Neuronal stem cell (in vitro differentiated cells): ENCODE data around the gene RUVBL1.

Experiments
- DNase-seq: peaks from one replicate; pipeline ENCODE4 v3.0.0-alpha.2; 2013; ENCODE audit warnings: low spot score
- H2AFZ ChIP-seq: one replicate; pipeline ENCODE4 v1.6.1; 2013; ENCODE audit warnings: mild to moderate bottlenecking, low read length, inconsistent platforms
- H2AK5ac ChIP-seq: 2 replicates; pipeline ENCODE4 v1.6.1; 2013; ENCODE audit warnings: low read depth, mild to moderate bottlenecking, inconsistent platforms, low read length, moderate library complexity, mixed read lengths
- H2BK120ac ChIP-seq: 2 replicates; pipeline ENCODE4 v1.6.1; 2013; ENCODE audit warnings: low read depth, mild to moderate bottlenecking, inconsistent platforms, low read length, moderate library complexity, mixed read lengths
- H2BK12ac ChIP-seq: one replicate; pipeline ENCODE4 v1.6.1; 2013; ENCODE audit warnings: low read length, inconsistent platforms
- H2BK15ac ChIP-seq: 2 replicates; pipeline ENCODE4 v1.6.1; 2013; ENCODE audit warnings: mild to moderate bottlenecking, low read length, inconsistent platforms, mixed read lengths
- H2BK5ac ChIP-seq: one replicate; pipeline ENCODE4 v1.6.1; 2013; ENCODE audit warnings: inconsistent platforms, mild to moderate bottlenecking, low read length, moderate library complexity
- H3K14ac ChIP-seq: one replicate; pipeline ENCODE4 v1.6.1; 2013; ENCODE audit warnings: low read length, inconsistent platforms
- H3K18ac ChIP-seq: 2 replicates; pipeline ENCODE4 v1.6.1; 2013; ENCODE audit warnings: low read length, inconsistent platforms
- H3K23ac ChIP-seq: 2 replicates; pipeline ENCODE4 v1.6.1; 2013; ENCODE audit warnings: low read depth, mild to moderate bottlenecking, mixed read lengths, low read length, inconsistent platforms; ENCODE audit not compliant: poor library complexity
- H3K27ac ChIP-seq: replicated peaks from 3 replicates; pipeline ENCODE4 v1.5.1; 2013; ENCODE audit warnings: low read length, inconsistent platforms
- H3K27me3 ChIP-seq, 3 experiments: 2 replicates each; pipeline ENCODE4 v1.6.1; 2013; ENCODE audit warnings: low read length in 3 of 3, mild to moderate bottlenecking in 2 of 3, inconsistent platforms in 1 of 3, low read depth in 1 of 3, mixed read lengths in 1 of 3, moderate library complexity in 1 of 3; ENCODE audit not compliant: control insufficient read depth in 3 of 3, insufficient read depth in 3 of 3
- H3K36me3 ChIP-seq, 2 donors: replicated peaks in 1 of 2; 2 replicates each; pipeline ENCODE4 v1.6.1; 2013; ENCODE audit warnings: low read length in 2 of 2; ENCODE audit not compliant: control insufficient read depth in 2 of 2, insufficient read depth in 2 of 2
- H3K4ac ChIP-seq: 2 replicates; pipeline ENCODE4 v1.6.1; 2013; ENCODE audit warnings: inconsistent platforms, mild to moderate bottlenecking, low read length, moderate library complexity
- H3K4me1 ChIP-seq, 2 donors: 1 replicate in 1 of 2; 2 replicates in 1 of 2; pipeline ENCODE4 v1.6.1; 2013; ENCODE audit warnings: low read length in 2 of 2, low read depth in 1 of 2; ENCODE audit not compliant: control insufficient read depth in 2 of 2, insufficient read depth in 1 of 2
- H3K4me2 ChIP-seq: one replicate; pipeline ENCODE4 v1.6.1; 2013; ENCODE audit warnings: mild to moderate bottlenecking, low read length, inconsistent platforms; ENCODE audit not compliant: insufficient read depth, poor library complexity, severe bottlenecking
- H3K4me3 ChIP-seq, 2 donors: 2 replicates each; pipeline ENCODE4 v1.5.1; 2013; ENCODE audit warnings: low read length in 2 of 2, mild to moderate bottlenecking in 2 of 2, inconsistent platforms in 1 of 2, moderate library complexity in 1 of 2
- H3K79me1 ChIP-seq: one replicate; pipeline ENCODE4 v1.6.1; 2013; ENCODE audit warnings: low read depth, mild to moderate bottlenecking, inconsistent platforms, low read length, moderate library complexity
- H3K9ac ChIP-seq: one replicate; pipeline ENCODE4 v1.6.1; 2013; ENCODE audit warnings: mild to moderate bottlenecking, low read depth, low read length, inconsistent platforms; ENCODE audit not compliant: poor library complexity
- H3K9me3 ChIP-seq, 2 donors: replicated peaks in 1 of 2; 2 replicates each; pipeline versions ENCODE3 to v1.6.1; 2013; ENCODE audit warnings: low read length in 2 of 2, mild to moderate bottlenecking in 2 of 2, inconsistent platforms in 1 of 2, low read depth in 1 of 2, mixed read lengths in 1 of 2, moderate library complexity in 1 of 2; ENCODE audit not compliant: control insufficient read depth in 2 of 2, insufficient read depth in 1 of 2
- H4K8ac ChIP-seq: one replicate; pipeline ENCODE4 v1.6.1; 2013; ENCODE audit warnings: low read depth, mild to moderate bottlenecking, inconsistent platforms, low read length, moderate library complexity
- H4K91ac ChIP-seq: one replicate; pipeline ENCODE4 v1.6.1; 2013; ENCODE audit warnings: low read length, low read depth, mild to moderate bottlenecking, inconsistent platforms; ENCODE audit not compliant: poor library complexity
- WGBS, 2 donors: extraction: QIAGEN DNeasy Blood & Tissue Kit; methylation state at CpG; one replicate each; pipeline ENCODE4 v1.1.7; 2013; ENCODE audit warnings: missing lambda C conversion rate in 2 of 2, mixed read lengths in 1 of 2; ENCODE audit not compliant: insufficient read length in 2 of 2, insufficient replicate concordance in 1 of 2; ENCODE audit errors: extremely low coverage in 2 of 2; 5-methylcytosine and 5-hydroxymethylcytosine counted together

RUVBL1 gene

GRCh38 chr3:128071771-128072453 lies 51.7 kb downstream of the RUVBL1 start:
- no peak overlapping the region for H3K4me2 ChIP-seq
- no peak overlapping the region for H2AK5ac ChIP-seq
- H3K4me3 ChIP-seq, result no peak overlapping the region
- H4K8ac ChIP-seq, result no peak overlapping the region
- no peak overlapping the region for H2AFZ ChIP-seq
- H3K9me3 ChIP-seq, result no peaks in the 10 kb centered on the region
- no peak overlapping the region for H3K23ac ChIP-seq
- H2BK120ac ChIP-seq, result no peak overlapping the region
- peaks cover 0 to 15% of the 10 kb centered on the region in 2 donors for H3K4me1 ChIP-seq
- no peak overlapping the region for H4K91ac ChIP-seq
- no peak overlapping the region for H3K27ac ChIP-seq
- no peak overlapping the region for H3K18ac ChIP-seq
- H2BK12ac ChIP-seq, result no peak overlapping the region
- H2BK5ac ChIP-seq, result peak overlapping the region; percentile 28
- H3K14ac ChIP-seq, result no peak overlapping the region
- no peak for DNase-seq
- no peak overlapping the region for H2BK15ac ChIP-seq
- H3K36me3 ChIP-seq, result peaks cover 46 to 84% of the 10 kb centered on the region in 2 donors
- H3K27me3 ChIP-seq, result peaks cover 0 to 12% (median 0%) of the 10 kb centered on the region in 3 experiments
- H3K4ac ChIP-seq, result no peak overlapping the region
- no peak overlapping the region for H3K9ac ChIP-seq
- H3K79me1 ChIP-seq, result peaks cover 5% of the 10 kb centered on the region
- no CpG with 5 or more reads among the region's 11 CpGs for WGBS, 2 donors

- H3K18ac ChIP-seq, result peak overlapping the region; percentile 65
- no peak overlapping the region for H3K4me3 ChIP-seq
- no peak overlapping the region for H3K4me2 ChIP-seq
- H2BK12ac ChIP-seq, result peak overlapping the region; percentile 26
- no peak overlapping the region for H3K4ac ChIP-seq
- H3K36me3 ChIP-seq, result peaks cover 54 to 93% of the 10 kb centered on the region in 2 donors
- H3K27me3 ChIP-seq, result peaks cover 0 to 4% (median 0%) of the 10 kb centered on the region in 3 experiments
- no peak overlapping the region for H2BK5ac ChIP-seq
- WGBS, 2 donors, result no CpG with 5 or more reads among the region's 13 CpGs
- no peak overlapping the region for H4K91ac ChIP-seq
- no peaks in the 10 kb centered on the region for H3K9me3 ChIP-seq
- peaks cover 0 to 8% of the 10 kb centered on the region in 2 donors for H3K4me1 ChIP-seq
- no peak overlapping the region for H3K23ac ChIP-seq
- no peak overlapping the region for H3K14ac ChIP-seq
- H3K79me1 ChIP-seq, result peaks cover 5% of the 10 kb centered on the region
- no peak overlapping the region for H2BK120ac ChIP-seq
- no peak overlapping the region for H2AFZ ChIP-seq
- H3K9ac ChIP-seq, result peak overlapping the region; percentile 46
- no peak overlapping the region for H3K27ac ChIP-seq
- no peak overlapping the region for H4K8ac ChIP-seq
- DNase-seq, result no peak
- H2AK5ac ChIP-seq, result no peak overlapping the region
- H2BK15ac ChIP-seq, result no peak overlapping the region
These were observed 52.6 kb downstream of the RUVBL1 start for GRCh38 chr3:128070898-128071591.

DNA sequence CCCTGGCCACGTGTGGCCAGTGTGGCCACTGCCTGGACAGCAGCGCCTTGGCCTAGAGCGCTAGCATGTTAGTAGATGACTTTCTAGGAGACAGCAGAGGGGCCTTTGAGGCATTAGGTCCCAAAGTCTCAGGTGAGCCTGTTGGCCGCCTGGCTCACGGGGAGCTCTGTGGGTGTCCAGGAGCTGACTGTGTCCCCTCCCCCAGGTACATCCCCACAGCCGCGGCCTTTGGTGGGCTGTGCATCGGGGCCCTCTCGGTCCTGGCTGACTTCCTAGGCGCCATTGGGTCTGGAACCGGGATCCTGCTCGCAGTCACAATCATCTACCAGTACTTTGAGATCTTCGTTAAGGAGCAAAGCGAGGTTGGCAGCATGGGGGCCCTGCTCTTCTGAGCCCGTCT lies 54.3 kb downstream of the RUVBL1 start:
- H3K9me3 ChIP-seq, result no peaks in the 10 kb centered on the region
- no peak overlapping the region for H4K8ac ChIP-seq
- peaks cover 5% of the 10 kb centered on the region for H3K79me1 ChIP-seq
- no peak overlapping the region for H3K18ac ChIP-seq
- DNase-seq, result no peak
- H3K4ac ChIP-seq, result no peak overlapping the region
- no CpG with 5 or more reads among the region's 15 CpGs for WGBS, 2 donors
- no peak overlapping the region for H2BK120ac ChIP-seq
- no peak overlapping the region for H3K9ac ChIP-seq
- H2BK15ac ChIP-seq, result no peak overlapping the region
- H3K27ac ChIP-seq, result no peak overlapping the region
- H3K4me1 ChIP-seq, result no peaks in the 10 kb centered on the region
- H2BK12ac ChIP-seq, result no peak overlapping the region
- peaks cover 60 to 100% of the 10 kb centered on the region in 2 donors for H3K36me3 ChIP-seq
- H2AFZ ChIP-seq, result no peak overlapping the region
- no peak overlapping the region for H4K91ac ChIP-seq
- no peak overlapping the region for H3K14ac ChIP-seq
- no peak overlapping the region for H3K4me2 ChIP-seq
- H3K23ac ChIP-seq, result no peak overlapping the region
- H2BK5ac ChIP-seq, result no peak overlapping the region
- no peak overlapping the region for H3K4me3 ChIP-seq
- H3K27me3 ChIP-seq, result no peaks in the 10 kb centered on the region
- H2AK5ac ChIP-seq, result no peak overlapping the region

GRCh38 chr3:128068156-128068620 lies 55.4 kb downstream of the RUVBL1 start:
- Histone ChIP-seq H2BK120ac (no peak overlapping the region), H2BK15ac (no peak overlapping the region), H3K79me1 (peaks cover 2% of the 10 kb centered on the region), H2AK5ac (no peak overlapping the region), H3K4me1 (no peaks in the 10 kb centered on the region), H3K4me2 (no peak overlapping the region), H3K23ac (no peak overlapping the region), H3K27me3 (no peaks in the 10 kb centered on the region), H3K4ac (no peak overlapping the region), H3K4me3 (no peak overlapping the region), H4K91ac (no peak overlapping the region), H2BK5ac (no peak overlapping the region), H3K18ac (no peak overlapping the region), H3K36me3 (peaks cover 62 to 98% of the 10 kb centered on the region in 2 donors), H2AFZ (no peak overlapping the region), H3K27ac (no peak overlapping the region), H3K9ac (no peak overlapping the region), H3K14ac (no peak overlapping the region), H4K8ac (no peak overlapping the region), H3K9me3 (no peaks in the 10 kb centered on the region), H2BK12ac (no peak overlapping the region)
- no CpG with 5 or more reads among the region's 8 CpGs for WGBS, 2 donors
- DNase-seq, result peak; percentile 50
